ENCODE measurements around the gene RDH12.
"Not testable (repeated sequence)": the region's sequence is repeated elsewhere in the genome, so short reads cannot be mapped to it uniquely, and the experiment has no call there.

RDH12 gene

DNA sequence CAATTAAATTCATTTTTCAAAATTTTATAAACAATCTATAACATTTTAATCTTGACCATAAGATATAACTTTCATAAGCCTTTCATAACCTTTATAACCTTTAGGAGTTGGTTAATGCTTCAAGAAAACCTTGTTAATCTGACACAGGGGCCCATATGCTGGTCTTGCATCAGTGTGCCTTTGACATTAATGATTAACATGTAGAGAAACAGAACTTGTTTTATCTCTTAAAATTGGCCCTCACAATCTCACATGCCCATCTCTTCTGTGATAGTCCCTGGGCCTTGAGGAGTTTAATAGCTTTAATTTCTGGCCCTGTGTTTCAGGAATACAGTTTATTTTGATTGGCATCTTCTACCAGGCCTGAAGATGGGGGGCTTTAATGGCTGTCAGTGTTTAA lies 7.7 kb downstream of the RDH12 start:
- DNase-seq, result not testable (repeated sequence)

DNA sequence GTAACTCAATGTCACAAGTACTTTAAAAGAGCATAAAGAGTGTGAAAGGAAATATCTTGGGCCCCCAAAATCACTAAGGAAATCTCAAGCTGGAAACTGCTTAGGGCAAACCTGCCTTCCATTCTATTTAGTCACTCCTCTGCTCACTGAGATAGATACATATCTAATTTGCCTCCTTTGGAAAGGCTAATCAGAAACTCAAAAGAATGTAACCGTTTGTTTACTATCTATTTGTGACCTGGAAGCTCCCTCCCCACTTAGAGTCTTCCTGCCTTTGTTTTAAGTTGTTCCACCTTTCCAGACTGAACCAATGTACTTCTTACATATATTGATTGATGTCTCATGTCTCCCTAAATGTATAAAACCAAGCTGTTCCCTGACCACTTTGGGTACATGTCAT lies 8.1 kb downstream of the RDH12 start:
- DNase-seq, result not testable (repeated sequence)

DNA sequence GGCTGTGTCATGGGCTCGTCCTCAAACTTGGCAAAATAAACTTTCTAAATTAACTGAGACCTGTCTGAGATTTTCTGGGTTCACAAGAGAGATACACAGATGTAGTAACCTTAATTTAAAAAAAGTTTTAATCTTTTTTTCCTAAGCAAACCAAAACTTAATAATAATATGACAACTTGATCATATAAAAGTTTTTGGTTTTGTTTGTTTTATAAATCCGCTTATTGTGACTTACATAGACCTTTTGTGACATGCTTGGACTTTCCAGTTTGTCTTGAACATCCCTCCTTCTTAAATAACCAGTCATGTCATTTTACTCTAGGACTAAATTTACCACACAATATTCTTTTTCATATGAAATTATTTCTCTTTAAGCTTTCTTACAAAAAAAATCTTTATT lies 8.5 kb downstream of the RDH12 start:
- DNase-seq, result no peak

DNA sequence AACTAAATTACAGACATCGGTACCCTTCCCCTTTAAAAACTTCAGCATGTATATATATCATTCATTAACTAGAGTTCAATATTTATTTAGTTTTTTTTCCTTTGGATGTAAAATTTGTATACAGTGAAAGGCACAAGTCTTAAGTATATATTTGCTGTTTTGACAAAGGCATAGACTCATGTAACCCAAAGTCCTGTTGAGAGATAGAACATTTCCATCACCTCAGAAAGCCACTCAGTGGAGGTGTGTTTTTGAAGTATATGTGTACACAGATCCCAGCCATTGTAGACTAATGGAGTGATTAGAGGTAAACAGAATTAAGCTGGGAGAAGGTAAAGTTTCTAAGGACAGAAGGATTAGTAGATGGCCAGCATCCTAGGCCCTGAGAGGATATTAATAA lies 15.4 kb downstream of the RDH12 start:
- DNase-seq, result no peak

DNA sequence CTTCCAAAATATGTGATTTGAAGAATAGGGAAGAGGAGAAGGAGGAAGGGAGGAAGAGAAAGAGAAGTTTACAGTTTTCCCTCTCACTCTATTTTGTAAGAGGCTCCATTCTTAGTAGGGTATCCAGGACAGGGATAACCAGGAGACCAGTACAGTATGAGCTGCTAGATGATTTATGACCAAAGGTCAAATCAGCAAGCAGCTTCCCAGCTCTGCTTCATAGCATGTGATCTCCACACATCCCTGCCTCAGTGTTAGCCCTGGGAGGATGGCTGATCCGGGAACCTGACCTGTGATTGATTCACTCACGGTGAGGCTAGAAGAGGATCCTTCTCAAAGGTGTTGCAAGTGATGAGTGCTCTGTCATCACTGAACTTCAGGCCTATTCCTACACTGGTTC lies 16.6 kb downstream of the RDH12 start:
- no peak for DNase-seq

DNA sequence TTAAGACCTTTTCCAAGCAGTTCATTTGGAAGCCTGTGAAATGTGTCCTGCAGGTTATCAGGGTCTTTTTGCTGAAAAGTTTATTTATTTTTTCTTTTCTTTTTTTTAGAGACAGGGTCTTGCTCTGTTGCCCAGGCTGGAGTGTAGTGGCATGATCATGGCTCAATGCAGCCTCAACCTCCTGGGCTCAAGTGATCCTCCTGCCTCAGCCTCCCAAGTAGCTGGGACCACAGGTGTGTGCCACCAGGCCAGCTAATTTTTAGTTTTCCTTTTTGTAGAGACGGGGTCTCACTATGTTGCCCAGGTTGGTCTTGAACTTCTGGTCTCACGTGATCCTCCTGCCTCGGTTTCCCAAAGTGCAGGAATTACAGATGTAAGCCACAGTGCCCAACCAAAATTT lies 17.7 kb downstream of the RDH12 start:
- DNase-seq, result not testable (repeated sequence)

DNA sequence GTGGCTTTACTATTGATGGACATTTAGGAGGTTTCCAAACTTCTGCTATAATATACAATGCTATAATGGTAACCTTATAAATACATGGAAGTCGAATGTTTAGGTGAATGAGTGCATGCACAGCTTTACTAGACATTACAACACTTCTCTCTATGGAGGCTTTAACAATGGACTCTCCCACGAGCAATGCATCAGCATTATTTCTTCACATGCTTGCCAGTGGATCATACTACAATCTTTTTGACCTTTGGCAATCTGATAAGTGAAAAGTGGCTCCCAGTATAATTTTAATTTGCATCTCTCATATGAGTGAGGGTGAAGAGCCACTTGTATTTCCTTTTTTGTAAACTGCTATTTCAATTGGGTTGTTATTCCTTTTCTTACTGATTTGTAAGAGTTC lies 18.2 kb downstream of the RDH12 start:
- DNase-seq, result no peak

DNA sequence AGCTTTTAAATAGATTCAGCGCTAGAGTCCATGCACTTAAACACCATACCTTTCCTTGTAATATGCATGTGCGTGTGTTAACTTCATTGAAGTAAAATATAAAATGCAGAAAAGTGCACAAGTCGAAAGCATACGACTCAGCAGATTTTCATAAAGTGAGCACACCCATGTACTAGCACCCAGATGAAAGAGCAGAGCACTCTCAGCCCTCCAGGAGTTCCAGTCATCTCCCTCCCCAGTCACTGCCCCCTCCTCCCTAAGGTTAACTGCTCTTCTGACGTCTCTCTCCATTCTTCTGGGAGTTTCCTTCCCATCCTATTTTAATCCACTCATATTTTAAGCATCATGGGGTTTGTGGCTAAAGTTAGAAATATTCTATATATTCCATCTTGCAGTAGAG lies 20.2 kb downstream of the RDH12 start:
- DNase-seq, result no peak

DNA sequence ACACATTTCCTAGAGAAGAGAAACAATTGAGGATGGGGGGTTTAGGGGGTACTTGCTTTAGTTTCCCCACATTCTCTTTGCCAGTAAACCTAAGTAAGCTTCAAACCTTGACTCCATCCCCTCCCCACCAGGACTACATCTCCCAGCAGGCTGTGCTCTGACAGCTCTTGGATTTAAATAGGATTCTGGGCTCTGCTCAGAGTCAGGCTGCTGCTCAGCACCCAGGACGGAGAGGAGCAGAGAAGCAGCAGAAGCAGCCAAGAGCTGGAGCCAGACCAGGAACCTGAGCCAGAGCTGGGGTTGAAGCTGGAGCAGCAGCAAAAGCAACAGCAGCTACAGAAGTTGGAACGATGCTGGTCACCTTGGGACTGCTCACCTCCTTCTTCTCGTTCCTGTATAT lies 20.6 kb downstream of the RDH12 start:
- no peak for DNase-seq

DNA sequence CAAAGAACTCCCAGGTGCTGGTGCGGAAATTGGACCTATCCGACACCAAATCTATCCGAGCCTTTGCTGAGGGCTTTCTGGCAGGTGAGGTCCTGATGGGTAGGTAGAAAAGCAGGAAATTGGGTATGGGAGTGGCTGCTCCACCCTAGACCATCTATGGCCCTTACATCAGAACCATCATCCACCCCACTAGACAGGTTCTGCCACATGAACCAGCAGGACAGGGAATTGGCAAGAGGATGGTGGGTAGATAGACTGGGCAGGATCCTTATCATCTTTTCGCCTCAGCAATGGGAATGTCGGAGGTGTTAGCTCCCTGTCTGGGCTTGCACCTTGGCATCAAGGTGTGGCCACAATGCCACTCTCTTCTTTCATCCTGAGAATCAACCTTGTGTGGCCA lies 23.5 kb downstream of the RDH12 start:
- no peak for DNase-seq

DNA sequence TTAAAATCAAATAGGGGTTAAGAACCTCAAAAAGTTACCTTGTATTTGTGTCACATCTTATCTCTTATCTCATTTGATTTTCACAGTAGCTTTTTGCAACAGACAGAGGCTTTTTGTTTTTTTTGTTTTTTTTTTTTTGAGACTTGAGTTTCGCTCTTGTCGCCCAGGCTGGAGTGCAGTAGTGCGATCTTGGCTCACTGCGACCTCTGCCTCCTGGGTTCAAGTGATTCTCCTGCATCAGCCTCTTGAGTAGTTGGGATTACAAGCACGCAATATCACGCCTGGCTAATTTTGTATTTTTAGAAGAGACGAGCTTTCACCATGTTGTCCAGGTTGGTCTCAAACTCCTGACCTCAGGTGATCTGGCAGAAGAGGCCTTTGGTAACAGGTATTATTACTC lies 25.7 kb downstream of the RDH12 start:
- DNase-seq, result no peak

DNA sequence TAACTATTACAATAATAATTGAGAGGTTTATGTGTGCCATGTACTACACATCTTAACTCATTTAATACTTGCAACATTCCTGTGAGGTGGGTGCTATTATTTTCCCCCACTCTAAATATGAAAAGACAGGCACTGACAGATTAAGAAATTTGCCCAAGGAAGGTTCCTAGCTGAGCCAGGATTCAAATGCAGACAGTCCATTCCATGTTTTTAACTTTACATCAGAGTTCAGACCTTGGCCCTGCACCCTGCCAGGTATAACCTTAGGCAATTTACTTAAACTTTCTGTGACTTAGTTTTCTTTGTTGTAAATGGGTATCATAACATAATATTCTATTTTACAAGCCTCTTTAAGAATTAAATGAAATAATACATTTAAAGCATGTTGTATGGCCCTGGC lies 26.6 kb downstream of the RDH12 start:
- DNase-seq, result no peak

DNA sequence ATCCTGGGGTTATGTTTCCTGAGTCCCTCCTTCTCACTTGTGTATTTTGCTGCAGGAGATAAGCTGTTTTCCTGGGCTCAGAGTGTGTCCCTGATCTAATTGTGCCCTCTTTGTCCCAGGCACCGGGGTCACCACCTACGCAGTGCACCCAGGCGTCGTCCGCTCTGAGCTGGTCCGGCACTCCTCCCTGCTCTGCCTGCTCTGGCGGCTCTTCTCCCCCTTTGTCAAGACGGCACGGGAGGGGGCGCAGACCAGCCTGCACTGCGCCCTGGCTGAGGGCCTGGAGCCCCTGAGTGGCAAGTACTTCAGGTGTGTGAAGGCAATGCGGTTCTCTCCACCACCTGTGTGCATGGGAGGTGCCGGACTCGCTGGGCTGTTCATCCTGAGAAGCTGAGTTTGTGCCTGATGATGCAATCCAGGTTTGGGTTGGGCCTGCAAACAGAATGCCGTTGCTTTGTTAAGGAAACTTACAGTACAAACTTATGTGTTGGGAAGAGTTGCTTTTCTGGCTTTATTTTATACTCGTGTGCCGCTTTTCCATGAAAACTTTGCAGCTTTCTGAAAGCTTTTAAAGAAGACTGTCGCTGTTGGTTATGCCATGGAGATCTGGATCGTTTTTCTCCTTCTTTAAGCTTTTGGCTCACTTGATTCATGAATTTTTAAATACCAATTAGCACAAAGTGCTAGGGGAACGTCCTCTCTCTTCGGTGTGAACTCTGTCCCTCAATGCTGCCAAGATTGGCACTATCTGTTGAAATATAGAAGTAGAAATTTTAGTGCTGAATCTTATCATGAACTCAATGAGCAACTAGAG lies 27.6 kb downstream of the RDH12 start:
- no peak for DNase-seq

DNA sequence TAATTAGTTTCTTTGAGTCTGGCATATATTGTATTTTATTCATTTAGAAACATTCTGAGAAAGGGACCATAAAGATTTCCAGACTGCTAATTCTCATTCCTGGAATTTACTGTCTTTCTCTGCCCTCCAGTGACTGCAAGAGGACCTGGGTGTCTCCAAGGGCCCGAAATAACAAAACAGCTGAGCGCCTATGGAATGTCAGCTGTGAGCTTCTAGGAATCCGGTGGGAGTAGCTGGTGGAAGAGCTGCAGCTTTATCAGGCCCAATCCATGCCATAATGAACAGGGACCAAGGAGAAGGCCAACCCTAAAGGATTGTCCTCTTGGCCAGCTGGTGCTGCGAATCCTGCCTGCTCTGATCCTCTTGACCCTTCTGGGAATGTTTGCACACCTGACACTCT lies 31.9 kb downstream of the RDH12 start:
- DNase-seq, result no peak

DNA sequence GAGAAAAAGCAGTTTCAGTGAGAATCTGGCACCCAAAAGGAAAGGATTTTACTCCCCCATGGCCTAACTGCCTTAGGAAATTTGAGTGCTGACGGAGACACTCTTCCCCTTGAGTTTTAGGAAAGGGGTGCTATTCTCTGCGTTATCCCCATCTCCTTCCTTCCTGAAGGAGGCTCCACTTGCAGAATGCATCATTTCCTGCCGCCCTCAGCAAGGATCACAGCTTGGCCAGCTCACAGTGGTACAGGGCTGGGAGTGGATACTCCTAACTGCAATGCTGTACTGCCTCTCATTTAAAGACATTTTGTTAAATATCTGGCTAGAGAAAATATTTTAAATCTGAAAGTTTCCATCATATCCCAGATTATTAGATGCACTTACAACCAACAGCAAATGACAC lies 33.0 kb downstream of the RDH12 start:
- DNase-seq, result no peak

DNA sequence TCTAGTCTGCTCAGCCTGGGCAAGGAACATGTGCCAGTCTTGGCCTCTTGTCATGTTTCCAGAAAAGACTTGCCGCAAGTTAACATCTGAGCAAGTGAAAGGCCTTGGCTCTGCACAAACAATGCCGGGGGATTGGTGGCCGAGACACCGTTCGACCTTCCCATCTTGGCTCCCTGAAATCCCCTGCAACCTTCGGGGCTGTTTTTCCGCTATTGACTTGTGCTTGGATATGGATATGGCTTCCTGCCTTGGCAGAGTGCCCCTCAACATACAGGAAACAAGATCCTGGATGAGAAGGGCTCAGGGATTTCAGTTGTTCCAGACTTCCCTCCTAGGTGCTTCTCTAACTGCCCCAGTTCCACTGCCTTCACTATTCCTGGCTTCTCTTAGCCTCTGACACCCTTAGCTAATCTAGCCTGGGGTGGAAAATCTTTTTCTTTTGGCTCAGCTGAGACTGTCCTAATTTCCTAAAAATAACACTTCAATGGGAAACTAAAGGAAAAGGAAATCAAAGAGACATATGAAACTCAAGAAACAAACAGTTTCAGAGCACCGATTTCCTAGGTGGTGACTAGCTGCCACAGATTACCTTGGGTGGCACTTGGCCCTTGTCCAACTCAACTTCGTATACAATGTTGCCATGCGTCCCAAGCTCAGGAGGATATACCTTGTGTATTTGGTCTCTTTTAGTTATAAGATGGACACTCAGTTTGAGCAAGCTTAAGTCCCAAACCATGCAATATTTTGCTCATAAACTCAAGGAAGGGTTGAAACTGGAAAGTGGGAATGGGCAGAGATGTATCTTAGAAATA lies 33.9 kb downstream of the RDH12 start:
- DNase-seq, result no peak

DNA sequence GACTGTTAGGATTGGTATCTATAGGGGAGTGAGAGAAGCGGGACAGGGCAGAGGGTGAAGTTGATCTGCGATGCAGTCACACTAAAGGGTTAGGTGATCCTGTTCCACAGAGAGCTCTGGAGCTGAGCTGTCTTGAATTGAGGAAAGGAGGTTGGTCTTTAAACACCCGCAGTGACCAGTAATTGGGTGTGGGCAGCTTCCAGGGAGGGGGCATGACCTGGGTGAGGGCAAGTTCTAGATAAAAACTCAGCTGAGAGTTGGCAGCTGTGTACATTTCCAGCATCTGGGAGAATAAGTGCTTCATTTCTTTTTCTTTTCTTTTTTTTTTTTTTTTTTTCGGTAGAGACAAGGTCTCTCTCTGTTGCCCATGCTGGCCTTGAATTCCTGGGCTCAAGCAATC lies 35.1 kb downstream of the RDH12 start:
- no peak for DNase-seq

DNA sequence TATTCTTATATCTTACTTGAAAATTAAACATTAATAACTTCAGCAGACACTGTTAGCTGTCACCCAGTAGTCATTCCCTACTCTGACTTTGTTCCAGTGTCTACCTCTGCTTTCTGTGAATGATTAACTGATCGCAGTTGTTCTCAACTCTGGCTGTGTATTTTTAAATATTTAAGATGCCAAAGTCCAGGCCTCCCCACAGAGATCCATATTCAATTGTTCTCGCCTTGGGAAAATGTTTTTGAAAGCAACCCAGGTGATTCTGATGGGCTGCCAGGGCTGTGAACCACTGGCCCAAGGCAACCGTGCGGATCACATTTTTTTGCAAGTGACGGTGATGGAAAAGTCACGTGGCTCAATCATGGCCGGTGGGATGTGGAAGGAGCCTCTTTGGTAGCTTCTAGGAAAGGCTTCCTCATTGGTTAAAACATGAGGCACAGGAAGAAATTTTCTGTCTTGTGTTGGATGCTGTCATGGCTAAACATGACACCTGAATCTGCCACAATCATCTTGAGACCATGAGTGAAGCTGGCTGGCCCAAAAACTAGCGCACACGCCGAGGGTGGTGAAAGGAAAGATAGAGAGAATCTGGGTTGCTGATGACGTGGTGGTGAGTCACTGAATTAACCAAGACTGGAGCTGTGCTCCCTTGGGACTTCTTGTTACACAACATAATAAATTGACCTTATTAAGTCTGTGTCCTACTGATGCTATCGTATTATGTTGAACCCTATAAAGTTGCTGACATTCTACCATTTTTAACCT lies 37.2 kb downstream of the RDH12 start:
- DNase-seq, result no peak

DNA sequence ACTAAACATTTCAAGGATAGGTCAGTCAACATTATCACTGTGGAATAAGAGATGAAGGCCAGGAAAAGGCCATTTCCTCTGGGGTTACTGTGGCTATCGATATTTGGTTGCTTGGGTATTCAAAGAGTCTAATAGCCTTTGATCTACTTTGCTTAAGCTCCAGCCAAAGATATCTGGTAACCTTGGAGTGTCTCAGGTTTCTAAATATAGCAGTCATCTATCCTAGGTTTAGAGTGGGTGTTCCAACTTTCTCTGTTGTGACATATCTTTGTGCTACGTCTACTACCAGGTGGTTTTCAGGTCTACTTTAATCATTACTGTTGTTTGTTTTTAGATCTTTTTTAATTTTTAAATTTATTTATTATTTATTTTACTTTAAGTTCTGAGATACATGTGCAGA lies 42.4 kb downstream of the RDH12 start:
- no peak for DNase-seq

DNA sequence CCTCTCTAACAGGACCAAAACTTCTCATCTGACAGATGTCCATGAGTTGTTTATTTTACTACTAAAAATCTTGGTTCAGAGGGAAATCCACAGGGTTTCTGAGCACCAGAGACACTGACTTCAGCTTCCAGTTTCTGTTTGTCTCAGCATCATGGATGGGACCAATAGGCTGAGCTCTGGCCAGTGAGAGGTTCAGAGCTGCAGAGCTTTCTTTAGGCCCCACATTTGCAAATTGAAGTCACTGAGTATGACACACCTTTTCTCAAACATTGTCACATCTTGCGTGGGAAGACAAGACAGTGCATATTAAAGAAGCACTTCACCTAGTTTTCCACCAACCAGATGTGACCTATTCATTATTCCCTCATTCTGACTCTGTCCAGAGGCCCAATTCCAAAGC lies 45.2 kb downstream of the RDH12 start:
- no peak for DNase-seq

DNA sequence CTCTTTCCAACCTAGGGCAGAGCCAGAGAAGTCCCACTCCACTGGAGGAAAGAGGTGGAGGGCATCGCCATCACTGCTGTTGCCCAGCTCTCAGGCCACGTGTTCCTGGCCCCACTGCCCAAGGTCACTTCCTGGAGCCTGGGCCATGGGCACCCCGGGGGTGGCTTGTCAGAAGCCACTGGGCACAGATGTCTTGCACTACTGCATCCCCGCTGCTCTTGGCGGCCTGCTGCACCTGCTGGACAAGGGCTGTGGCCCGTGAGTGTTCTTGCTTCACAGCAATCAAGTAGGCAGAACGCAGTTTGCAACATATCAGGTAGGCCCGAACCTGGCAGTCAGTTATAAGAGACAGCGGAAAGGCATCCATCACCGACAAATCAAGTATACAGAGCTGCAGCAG lies 46.6 kb downstream of the RDH12 start:
- DNase-seq, result no peak

DNA sequence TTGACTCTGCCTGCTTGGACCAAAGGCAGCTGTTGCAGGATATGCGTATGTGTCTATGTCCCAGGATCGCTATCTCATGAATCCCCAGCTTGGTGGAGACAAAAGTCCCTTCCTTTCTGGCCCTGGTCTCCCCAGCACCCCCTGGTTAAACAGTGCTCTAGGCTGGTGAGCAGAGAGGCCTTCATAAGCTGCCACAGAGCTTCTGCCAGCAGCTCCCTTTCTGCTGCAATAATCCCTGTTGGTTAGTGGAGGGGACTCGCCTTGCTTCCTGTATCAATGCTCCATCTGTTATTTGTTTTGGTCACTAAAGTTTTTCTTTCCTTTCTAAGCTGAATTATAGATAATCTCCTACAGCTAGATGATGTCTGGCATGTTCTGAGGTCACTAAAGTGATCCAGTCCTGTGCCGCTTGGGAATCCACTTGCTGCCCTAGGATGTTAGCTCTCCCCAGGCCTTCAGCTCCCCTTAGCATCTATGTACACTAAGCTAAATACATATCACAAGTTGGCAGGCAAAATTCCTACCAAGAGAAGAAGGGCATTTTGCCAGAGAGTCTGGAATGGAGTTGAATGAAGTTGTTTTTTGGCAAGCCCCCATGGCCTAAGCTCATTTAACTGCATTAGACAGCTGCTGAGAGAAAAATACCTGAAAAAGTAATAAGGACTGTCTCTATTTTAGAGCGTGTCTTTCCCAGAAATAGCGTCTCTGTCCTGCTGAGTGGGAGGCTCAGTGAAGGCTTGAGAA lies 47.8 kb downstream of the RDH12 start:
- peak in 1 of 2 experiments; percentile 58 for DNase-seq

DNA sequence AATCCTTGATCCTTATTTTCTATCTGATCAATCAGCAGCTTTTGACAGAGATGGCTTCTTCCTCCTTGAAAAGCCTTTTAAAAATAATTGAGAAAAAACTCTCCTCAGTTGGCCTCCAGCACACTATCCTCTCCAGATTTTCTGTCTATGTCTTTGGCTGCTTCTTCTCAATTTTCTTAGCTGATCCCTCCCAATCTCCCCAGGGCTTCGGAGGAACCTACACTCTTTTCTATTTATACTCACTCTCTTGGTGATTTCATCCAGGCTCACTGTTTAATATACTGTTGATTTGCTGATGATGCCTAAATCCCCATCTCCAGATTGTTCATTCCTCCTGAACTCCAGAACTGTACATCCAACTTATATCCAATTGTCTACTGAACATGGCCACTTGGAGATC lies 54.8 kb downstream of the RDH12 start:
- DNase-seq, result no peak

Data from NCI-H2081 (cell line).